H1 (cell line): ENCODE measurements around the gene TAPT1. TPM values are rescaled to one million over a fixed set of nuclear protein-coding genes. Genes with fewer than 3 reads are reported as not detected.

Source experiments
- BCL11A ChIP-seq, 2 experiments: IDR thresholded peaks; one replicate each; pipeline ENCODE4 v1.6.1; 2011; ENCODE audit warnings: low read depth in 2 of 2, low read length in 2 of 2, mild to moderate bottlenecking in 2 of 2
- KDM4A ChIP-seq: IDR thresholded peaks from one replicate; pipeline ENCODE4 v1.7.1; 2012; ENCODE audit warnings: low read depth, mild to moderate bottlenecking, moderate library complexity, low read length, inconsistent platforms; ENCODE audit not compliant: severe bottlenecking
- RFX5 ChIP-seq: IDR thresholded peaks from 2 replicates; pipeline ENCODE4 v1.6.1; 2011; ENCODE audit warnings: low read depth, low read length, improper control_type of control experiment, borderline replicate concordance
- polyA plus RNA-seq, 7 experiments: library from polyadenylated mRNA; depleted of rRNA in 3 of 7; stranded (reverse) in 5 of 7; unstranded in 2 of 7; fragments of >200 nt in 5 of 7; fragments of 200-250 nt in 2 of 7; gene quantifications; 1 replicate in 5 of 7; 2 replicates in 1 of 7; 4 replicates in 1 of 7; pipeline versions ENCODE4 v1.2.1 to v1.2.3, GENCODE V29; 2011 to 2013; ENCODE audit warnings: missing spikeins in 2 of 7, mixed read lengths in 2 of 7
- total RNA-seq: library from RNA; stranded (reverse); fragmentation: NEBNext Ultra II Directional; extraction: Animal tissue kit (Norgen Biotek cat#: 25700); gene quantifications from 2 replicates; pipeline ENCODE4 v1.2.1, GENCODE V29; 2021
- TF ChIP-seq, protein P1 (sequence below): fragments of 300-600 bp; sonication (generic); IDR thresholded peaks from 2 replicates; pipeline ENCODE4 v1.7.1; 2012; ENCODE audit warnings: low read length, moderate library complexity, mild to moderate bottlenecking, inconsistent platforms; ENCODE audit not compliant: insufficient replicate concordance

The TAPT1 gene
- total and polyA plus RNA-seq, 2 of the 8 experiments (the other 6 are each of a cell fraction or from before 2014, with no cell fraction given), result 4.2 to 15.3 TPM

- TF ChIP-seq, protein P1, sequence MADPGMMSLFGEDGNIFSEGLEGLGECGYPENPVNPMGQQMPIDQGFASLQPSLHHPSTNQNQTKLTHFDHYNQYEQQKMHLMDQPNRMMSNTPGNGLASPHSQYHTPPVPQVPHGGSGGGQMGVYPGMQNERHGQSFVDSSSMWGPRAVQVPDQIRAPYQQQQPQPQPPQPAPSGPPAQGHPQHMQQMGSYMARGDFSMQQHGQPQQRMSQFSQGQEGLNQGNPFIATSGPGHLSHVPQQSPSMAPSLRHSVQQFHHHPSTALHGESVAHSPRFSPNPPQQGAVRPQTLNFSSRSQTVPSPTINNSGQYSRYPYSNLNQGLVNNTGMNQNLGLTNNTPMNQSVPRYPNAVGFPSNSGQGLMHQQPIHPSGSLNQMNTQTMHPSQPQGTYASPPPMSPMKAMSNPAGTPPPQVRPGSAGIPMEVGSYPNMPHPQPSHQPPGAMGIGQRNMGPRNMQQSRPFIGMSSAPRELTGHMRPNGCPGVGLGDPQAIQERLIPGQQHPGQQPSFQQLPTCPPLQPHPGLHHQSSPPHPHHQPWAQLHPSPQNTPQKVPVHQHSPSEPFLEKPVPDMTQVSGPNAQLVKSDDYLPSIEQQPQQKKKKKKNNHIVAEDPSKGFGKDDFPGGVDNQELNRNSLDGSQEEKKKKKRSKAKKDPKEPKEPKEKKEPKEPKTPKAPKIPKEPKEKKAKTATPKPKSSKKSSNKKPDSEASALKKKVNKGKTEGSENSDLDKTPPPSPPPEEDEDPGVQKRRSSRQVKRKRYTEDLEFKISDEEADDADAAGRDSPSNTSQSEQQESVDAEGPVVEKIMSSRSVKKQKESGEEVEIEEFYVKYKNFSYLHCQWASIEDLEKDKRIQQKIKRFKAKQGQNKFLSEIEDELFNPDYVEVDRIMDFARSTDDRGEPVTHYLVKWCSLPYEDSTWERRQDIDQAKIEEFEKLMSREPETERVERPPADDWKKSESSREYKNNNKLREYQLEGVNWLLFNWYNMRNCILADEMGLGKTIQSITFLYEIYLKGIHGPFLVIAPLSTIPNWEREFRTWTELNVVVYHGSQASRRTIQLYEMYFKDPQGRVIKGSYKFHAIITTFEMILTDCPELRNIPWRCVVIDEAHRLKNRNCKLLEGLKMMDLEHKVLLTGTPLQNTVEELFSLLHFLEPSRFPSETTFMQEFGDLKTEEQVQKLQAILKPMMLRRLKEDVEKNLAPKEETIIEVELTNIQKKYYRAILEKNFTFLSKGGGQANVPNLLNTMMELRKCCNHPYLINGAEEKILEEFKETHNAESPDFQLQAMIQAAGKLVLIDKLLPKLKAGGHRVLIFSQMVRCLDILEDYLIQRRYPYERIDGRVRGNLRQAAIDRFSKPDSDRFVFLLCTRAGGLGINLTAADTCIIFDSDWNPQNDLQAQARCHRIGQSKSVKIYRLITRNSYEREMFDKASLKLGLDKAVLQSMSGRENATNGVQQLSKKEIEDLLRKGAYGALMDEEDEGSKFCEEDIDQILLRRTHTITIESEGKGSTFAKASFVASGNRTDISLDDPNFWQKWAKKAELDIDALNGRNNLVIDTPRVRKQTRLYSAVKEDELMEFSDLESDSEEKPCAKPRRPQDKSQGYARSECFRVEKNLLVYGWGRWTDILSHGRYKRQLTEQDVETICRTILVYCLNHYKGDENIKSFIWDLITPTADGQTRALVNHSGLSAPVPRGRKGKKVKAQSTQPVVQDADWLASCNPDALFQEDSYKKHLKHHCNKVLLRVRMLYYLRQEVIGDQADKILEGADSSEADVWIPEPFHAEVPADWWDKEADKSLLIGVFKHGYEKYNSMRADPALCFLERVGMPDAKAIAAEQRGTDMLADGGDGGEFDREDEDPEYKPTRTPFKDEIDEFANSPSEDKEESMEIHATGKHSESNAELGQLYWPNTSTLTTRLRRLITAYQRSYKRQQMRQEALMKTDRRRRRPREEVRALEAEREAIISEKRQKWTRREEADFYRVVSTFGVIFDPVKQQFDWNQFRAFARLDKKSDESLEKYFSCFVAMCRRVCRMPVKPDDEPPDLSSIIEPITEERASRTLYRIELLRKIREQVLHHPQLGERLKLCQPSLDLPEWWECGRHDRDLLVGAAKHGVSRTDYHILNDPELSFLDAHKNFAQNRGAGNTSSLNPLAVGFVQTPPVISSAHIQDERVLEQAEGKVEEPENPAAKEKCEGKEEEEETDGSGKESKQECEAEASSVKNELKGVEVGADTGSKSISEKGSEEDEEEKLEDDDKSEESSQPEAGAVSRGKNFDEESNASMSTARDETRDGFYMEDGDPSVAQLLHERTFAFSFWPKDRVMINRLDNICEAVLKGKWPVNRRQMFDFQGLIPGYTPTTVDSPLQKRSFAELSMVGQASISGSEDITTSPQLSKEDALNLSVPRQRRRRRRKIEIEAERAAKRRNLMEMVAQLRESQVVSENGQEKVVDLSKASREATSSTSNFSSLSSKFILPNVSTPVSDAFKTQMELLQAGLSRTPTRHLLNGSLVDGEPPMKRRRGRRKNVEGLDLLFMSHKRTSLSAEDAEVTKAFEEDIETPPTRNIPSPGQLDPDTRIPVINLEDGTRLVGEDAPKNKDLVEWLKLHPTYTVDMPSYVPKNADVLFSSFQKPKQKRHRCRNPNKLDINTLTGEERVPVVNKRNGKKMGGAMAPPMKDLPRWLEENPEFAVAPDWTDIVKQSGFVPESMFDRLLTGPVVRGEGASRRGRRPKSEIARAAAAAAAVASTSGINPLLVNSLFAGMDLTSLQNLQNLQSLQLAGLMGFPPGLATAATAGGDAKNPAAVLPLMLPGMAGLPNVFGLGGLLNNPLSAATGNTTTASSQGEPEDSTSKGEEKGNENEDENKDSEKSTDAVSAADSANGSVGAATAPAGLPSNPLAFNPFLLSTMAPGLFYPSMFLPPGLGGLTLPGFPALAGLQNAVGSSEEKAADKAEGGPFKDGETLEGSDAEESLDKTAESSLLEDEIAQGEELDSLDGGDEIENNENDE, result no peak
- TF ChIP-seq BCL11A (IDR thresholded peaks at IDR 0.05; ENCODE audit: low read depth in 2 of 2, low read length in 2 of 2) (no peak), KDM4A (no peak), RFX5 (no peak)
These were observed 99.6 kb downstream of the TAPT1 start (continued) for GRCh38 chr4:16126714-16127113.
